Posterior vena cava (tissue), 2 donors: ENCODE measurements around the gene ESF1. TPM values are rescaled to one million over a fixed set of nuclear protein-coding genes. Genes with fewer than 3 reads are reported as not detected.

ENCODE experiments used
- DNase-seq: peaks from one replicate; pipeline ENCODE4 v3.0.0-alpha.2; 2020; ENCODE audit warnings: low spot score
- intact Hi-C, 2 donors: fragments of 100-400 bp; cut with DNase I; formaldehyde crosslinking; loops; one replicate each; pipeline versions ENCODE4 v1.14.1 to v1.14.2; 2022 to 2023
- total RNA-seq, 2 donors: library from RNA; stranded (reverse); fragmentation: NEBNext Ultra II Directional; extraction: Animal tissue kit (Norgen Biotek cat#: 25700); gene quantifications; one replicate each; pipeline ENCODE4 v1.2.1, GENCODE V29; 2021
- donor health status: DM: yes; HTN: yes; CAD: no.
- donor health status: DM: yes; HTN: yes; CAD: no.

The ESF1 gene
- total RNA-seq, 2 donors from 2014 or later, result 19.1 to 22.8 TPM

- intact Hi-C loops, result no loop called here
- no peak for DNase-seq
Measured at GRCh38 chr20:13694420-13695150, 90.1 kb downstream of the ESF1 start.

GRCh38 chr20:13692802-13693736, 91.7 kb downstream of the ESF1 start:
- DNase-seq, result no peak
- intact Hi-C loops, result no loop called here

GRCh38 chr20:13690943-13691342, 93.8 kb downstream of the ESF1 start:
- DNase-seq, result no peak
- intact Hi-C loops, result no loop called here

GRCh38 chr20:13687815-13688214, 96.9 kb downstream of the ESF1 start:
- DNase-seq, result no peak
- intact Hi-C loops, result no loop called here

- intact Hi-C loops, result no loop called here
- DNase-seq, result no peak
Measured at GRCh38 chr20:13685623-13686022, 99.1 kb downstream of the ESF1 start.

- DNase-seq, result no peak
- intact Hi-C loops, result no loop called here
Measured at GRCh38 chr20:13684566-13685222, 100.0 kb downstream of the ESF1 start.

- intact Hi-C loops, result no loop called here
- DNase-seq, result no peak
Measured at GRCh38 chr20:13683833-13684232, 100.9 kb downstream of the ESF1 start.

GRCh38 chr20:13681248-13682125, 103.2 kb downstream of the ESF1 start:
- no peak for DNase-seq
- intact Hi-C loops, result no loop called here

GRCh38 chr20:13678944-13679343, 105.8 kb downstream of the ESF1 start:
- intact Hi-C loops, result no loop called here
- no peak for DNase-seq

GRCh38 chr20:13677241-13677640, 107.5 kb downstream of the ESF1 start:
- intact Hi-C loops, result no loop called here

GRCh38 chr20:13676682-13677081, 108.0 kb downstream of the ESF1 start:
- no peak for DNase-seq
- intact Hi-C loops, result no loop called here

More at GRCh38 chr20:13677241-13677640, 107.5 kb downstream of the ESF1 start:
- DNase-seq, result no peak

- intact Hi-C loops, result no loop called here
- DNase-seq, result no peak
Measured at GRCh38 chr20:13672690-13673089, 112.0 kb downstream of the ESF1 start.

GRCh38 chr20:13671916-13672378, 112.8 kb downstream of the ESF1 start:
- intact Hi-C loops, result no loop called here
- DNase-seq, result no peak

- intact Hi-C loops, result no loop called here
Measured at GRCh38 chr20:13671512-13671911, 113.2 kb downstream of the ESF1 start.

GRCh38 chr20:13670160-13670559, 114.6 kb downstream of the ESF1 start:
- intact Hi-C loops, result no loop called here
- DNase-seq, result no peak

More at GRCh38 chr20:13671512-13671911, 113.2 kb downstream of the ESF1 start:
- DNase-seq, result no peak

GRCh38 chr20:13665709-13666395, 118.9 kb downstream of the ESF1 start:
- no peak for DNase-seq
- intact Hi-C loops, result no loop called here
